ENCODE measurements around the gene LMX1B.

LMX1B gene

DNA sequence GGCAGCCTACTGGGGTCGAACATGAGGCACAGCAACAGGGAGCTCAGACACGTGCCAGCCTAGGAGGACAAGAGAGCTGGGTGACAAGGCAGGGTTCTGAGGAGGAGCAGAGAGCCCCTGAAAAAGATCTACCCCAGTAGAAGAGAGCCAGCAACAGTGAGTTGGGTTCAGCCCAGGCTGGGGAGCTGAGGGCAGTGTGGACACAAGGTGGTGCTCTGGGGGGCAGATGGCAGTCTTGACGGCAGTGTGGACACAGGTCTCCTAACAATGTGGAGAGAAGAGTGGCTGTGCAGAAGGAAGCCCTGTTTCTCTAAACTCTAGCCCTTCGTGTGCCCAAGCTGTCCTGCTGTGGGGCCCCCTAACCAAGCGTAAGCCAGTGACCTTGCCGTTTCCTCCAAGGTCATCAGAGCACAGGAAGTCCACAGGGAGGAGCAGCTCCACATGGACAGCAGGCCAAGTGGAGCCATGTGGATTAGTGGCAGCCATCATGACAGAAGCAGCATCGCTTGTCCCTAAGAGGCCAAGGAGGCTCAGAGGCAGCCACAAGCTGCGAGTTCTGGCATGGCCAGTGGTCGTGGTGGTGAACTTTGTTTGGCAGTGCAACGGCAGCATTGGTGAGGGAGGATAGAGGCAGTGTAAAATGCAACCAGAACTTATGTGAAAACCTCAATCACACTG is 25.1 kb upstream of the LMX1B start:
- POLR2A ChIA-PET: no interaction called here
- CTCF ChIA-PET: interaction anchor here (2.2 kb wide), 1 partner anchor 31 kb away, joined by 7 read pairs; no protein-coding TSS in a partner anchor
- DNase-seq (ENCODE audit: extremely low spot score): no peak
- TF ChIP-seq CTCF (IDR thresholded peaks at IDR 0.05; ENCODE audit: control extremely low read depth, extremely low read depth, low read depth, missing control alignments): no peak

- POLR2A ChIA-PET: no interaction called here
- no peak for DNase-seq (ENCODE audit: extremely low spot score)
- TF ChIP-seq CTCF (IDR thresholded peaks at IDR 0.05; ENCODE audit: control extremely low read depth, extremely low read depth, low read depth, missing control alignments): no peak
- CTCF ChIA-PET: no interaction called here
Measured at GRCh38 chr9:126589349-126589748, 24.4 kb upstream of the LMX1B start.

DNA sequence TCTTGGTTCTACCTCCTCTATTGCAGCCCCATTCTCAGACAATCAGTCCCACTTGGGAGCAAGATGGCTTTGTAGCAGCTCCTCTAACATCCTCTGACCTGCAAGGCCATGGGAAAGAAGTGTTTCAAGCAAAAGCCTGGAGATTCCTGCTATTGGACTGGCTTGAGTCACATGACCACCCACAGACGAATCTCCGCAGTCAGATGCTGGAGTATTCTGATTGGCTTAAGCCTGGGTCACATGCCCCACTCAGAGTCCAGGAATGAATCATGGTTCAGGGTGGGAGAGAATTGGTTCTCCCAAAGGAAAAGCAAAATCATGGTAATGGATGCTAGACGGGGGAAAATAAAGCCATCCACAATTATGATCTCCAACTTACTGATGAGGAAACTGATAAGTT is 22.6 kb upstream of the LMX1B start:
- TF ChIP-seq CTCF (IDR thresholded peaks at IDR 0.05; ENCODE audit: control extremely low read depth, extremely low read depth, low read depth, missing control alignments): no peak
- ChIA-PET CTCF (interaction anchor here (1.2 kb wide), 1 partner anchor 11 kb away, joined by 4 read pairs; no protein-coding TSS in a partner anchor), POLR2A (no interaction called here)
- DNase-seq (ENCODE audit: extremely low spot score): no peak

DNA sequence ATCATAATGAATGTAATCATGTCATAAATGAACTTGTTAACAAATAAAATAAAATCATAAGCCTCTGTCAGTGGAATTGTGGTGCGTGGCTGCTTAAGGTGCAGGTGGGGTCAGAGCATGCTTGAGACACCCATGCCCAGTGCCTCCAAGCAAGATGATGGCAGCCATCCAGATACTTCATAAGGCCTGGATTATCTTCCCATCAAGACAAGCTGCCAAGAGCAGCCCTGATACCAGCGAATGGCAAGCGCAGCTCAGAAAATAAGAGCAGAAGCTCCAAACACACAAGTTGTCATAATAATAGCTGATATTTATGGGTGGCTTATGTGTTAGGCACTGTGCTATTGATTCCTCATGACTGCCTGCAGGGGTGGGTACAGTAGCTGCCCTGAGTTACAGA is 21.8 kb upstream of the LMX1B start:
- CTCF ChIA-PET: interaction anchor here (1.2 kb wide), 1 partner anchor 10 kb away, joined by 4 read pairs; no protein-coding TSS in a partner anchor
- TF ChIP-seq CTCF (IDR thresholded peaks at IDR 0.05; ENCODE audit: control extremely low read depth, extremely low read depth, low read depth, missing control alignments): no peak

GRCh38 chr9:126592461-126592860 is 21.3 kb upstream of the LMX1B start:
- DNase-seq (ENCODE audit: extremely low spot score): no peak

More for the DNA sequence above, 21.8 kb upstream of the LMX1B start:
- POLR2A ChIA-PET: no interaction called here
- no peak for DNase-seq (ENCODE audit: extremely low spot score)

GRCh38 chr9:126595982-126596381 is 17.7 kb upstream of the LMX1B start:
- CTCF ChIA-PET: no interaction called here
- no peak for DNase-seq (ENCODE audit: extremely low spot score)
- TF ChIP-seq CTCF (IDR thresholded peaks at IDR 0.05; ENCODE audit: control extremely low read depth, extremely low read depth, low read depth, missing control alignments): no peak
- POLR2A ChIA-PET: no interaction called here

More at GRCh38 chr9:126592461-126592860, 21.3 kb upstream of the LMX1B start:
- no peak for TF ChIP-seq CTCF (IDR thresholded peaks at IDR 0.05; ENCODE audit: control extremely low read depth, extremely low read depth, low read depth, missing control alignments)
- ChIA-PET POLR2A (no interaction called here), CTCF (interaction anchor here (0.8 to 1.5 kb wide), 2 partner anchors 11 to 101 kb away, joined by 3 to 5 read pairs; no protein-coding TSS in a partner anchor)

All from GM10248 (cell line).